GM18951 (cell line): ENCODE measurements around the gene RSAD1.

Source experiments
- POLR2A ChIP-seq: IDR thresholded peaks from 4 replicates; pipeline ENCODE4 v1.6.1; 2011; ENCODE audit warnings: mild to moderate bottlenecking; ENCODE audit not compliant: insufficient read length, insufficient read depth; ENCODE audit errors: extremely low read depth
- in situ Hi-C: fragments of 300-500 bp; cut with MboI; formaldehyde crosslinking; loops from one replicate; pipeline ENCODE4 v1.12.0; 2022; ENCODE audit warnings: low sequenced_read_pairs, mixed read lengths, inconsistent platforms; ENCODE audit not compliant: unreplicated experiment

RSAD1 gene

DNA sequence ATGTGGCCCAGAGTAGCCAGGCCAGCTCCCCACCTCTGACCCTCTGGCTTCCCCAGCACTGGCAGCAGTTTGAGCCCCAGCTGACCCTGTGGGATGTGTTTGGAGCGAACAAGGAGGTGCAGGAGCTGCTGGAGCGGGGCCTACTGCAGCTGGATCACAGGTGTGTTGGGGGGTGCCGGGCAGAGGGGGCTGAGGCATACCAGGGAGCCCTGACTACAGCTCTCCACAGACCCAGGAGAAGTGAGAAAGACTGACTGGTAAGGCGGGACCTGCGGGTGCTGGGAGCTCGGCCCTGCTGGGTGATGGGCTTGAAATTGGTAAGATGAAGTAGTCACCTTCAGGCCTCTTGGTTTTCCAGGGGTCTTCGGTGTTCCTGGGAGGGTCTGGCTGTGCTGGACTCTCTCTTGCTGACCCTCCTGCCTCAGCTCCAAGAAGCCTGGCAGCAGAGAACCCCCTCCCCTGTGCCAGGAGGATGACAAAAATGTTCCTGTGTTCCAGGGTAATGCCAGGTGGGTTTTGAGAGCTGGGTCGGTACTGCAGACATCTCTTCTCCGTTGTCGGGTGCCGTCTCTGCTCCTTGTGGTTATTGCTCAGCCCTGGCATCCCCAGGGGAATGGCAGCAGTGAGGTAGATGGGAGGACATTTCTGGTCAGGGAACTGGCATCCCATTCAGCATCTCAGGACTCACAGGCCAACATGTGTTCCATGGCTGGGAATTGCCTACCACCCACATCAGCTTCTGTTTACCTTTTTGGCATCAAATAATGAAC, 5.9 kb downstream of the RSAD1 start:
- no peak for TF ChIP-seq POLR2A
- in situ Hi-C loops = no loop called here

DNA sequence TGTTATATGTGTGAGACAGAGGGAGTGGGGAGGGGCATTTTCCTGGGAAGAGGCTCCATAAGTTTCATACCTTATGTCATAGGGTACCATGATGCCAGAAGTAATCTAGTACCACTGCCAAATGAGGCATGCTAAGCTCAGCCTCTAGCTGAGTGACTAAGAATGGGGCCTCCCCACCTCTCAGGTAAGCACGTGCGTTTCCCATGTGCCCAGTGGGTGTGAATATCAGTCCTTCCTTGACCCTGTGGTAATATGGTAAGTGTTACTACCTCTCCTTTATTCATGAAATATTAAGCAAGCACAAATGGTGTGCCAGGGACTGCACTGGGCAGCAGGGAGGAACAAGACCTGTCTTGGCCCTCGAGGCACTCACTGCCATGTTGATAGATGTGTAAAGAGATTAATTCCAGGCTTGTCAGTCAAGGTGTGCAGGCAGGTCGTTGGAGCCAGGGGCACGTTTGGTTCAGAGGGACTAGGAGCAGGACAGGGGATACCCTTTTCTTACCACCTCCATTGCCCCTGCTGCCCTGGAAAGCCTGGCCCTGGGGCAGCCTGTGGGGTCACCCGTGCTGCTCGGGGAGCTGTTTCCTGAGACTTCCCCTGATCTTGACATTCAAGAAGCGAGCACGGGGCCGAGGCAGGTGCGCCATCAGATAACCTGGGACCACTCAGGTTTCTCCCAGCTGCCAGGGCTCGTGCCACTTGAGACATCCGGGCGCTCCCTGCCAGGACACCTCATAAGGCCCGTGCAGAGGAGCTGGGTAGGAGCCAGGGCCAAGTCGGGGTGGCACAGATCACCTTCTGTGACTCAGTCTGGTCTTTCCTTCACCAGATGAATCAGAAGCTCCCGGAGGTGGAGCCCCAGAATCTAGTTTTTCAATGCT, 8.8 kb downstream of the RSAD1 start:
- in situ Hi-C loops = no loop called here

DNA sequence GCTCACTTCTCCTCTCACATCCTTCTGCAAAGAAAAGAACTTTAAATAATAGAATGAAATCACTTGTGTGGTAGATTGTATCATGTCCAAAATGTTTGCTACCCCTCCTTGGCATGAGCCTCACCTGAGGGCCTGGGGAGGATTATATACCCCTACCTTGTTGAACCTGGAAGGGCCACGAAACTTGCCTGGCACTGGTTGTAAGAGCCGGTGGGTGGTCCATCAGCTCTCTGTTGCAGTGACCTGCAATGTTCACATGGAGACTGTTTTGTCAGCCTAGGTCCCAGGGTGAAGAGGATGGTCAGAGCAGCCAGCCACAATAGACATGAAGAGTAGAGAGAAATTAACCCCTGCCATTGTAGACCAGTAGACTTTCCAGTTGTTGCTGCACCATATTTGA, 10.2 kb downstream of the RSAD1 start:
- in situ Hi-C loops = no loop called here
- no peak for TF ChIP-seq POLR2A

More for the DNA sequence above, 8.8 kb downstream of the RSAD1 start:
- TF ChIP-seq POLR2A = no peak

DNA sequence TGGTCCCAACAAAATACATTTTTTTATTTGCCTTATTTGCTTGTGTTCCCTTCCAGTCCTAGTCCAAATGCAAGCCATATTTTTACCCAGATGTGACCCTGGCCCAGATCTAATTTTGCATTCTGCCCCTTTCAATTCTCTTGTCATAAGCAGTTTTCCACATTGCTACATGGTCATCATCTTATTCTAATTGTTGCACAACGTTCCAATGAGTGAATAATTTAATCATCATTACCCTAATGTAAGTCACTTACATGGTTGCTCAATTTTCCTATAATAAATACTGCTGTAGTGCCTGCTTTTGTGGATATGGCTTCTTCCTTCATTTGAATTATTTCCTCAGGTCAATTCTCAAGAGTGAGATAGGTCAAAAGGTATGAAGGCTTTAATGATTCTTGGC, 12.8 kb downstream of the RSAD1 start:
- no peak for TF ChIP-seq POLR2A
- in situ Hi-C loops = no loop called here

DNA sequence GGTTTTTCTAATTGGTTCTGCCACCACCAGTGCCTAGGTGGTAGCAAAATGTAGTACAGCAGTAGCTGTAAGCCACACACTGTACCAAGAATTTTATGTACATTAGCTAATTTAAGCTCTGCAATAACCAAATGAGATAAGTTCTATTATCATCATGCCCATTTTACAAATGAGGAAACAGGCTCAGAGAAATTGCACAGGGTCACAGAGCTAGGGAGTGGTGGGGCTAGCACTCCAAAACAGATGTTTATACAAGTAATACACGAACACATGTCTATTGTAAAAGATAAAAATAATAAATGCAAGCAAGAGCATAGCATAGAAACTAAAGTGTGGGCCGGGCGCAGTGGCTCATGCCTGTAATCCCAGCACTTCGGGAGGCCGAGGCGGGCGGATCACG, 13.6 kb downstream of the RSAD1 start:
- in situ Hi-C loops = no loop called here
- TF ChIP-seq POLR2A = no peak

DNA sequence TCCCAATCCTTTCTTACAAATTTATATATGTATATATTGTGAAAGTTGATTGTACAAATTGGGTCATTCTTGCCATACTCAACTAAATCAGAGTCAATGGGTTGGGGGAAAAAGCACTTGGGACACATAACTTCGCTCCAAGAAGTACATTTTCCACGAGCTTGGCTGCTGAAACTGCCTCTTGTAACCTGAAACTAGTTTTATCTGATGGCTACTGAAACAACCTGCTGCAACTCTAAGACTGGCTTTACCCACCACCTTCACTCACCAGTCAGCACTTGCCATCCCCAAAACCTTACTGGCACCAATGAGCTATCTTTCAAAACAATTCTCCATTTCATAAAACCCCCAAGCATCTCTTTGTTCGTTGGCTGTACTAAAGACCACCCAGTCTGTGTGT, 15.1 kb downstream of the RSAD1 start:
- in situ Hi-C loops = no loop called here
- no peak for TF ChIP-seq POLR2A

DNA sequence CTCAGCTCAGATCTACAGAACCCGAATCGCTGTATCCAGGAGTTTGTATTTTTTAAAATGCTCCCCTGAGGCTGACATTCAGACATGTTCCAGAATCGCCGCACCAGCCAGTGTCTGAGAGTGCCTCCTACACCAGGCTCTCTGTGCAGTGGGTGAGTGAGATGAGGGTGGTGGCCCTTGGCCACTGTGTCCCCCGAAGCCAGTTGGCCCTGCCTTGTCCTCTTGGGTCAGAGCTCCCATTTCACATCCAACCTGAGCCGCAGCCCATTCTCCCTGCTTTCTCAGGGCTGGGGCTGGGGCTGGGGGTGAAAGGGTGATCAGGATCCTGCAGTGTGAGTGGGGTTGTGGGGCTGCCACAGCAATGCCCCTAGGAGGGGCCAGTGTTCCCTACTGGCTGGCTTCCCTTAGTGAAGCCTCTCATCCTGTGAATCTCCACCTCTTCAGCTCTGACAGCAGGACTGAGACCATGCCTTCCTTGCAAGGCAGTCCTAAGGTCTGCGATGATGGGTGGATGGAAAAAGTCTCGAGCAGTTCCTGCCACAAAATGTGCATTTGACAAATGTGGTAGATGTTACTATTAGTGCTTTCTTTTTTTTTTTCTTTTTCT, 16.7 kb downstream of the RSAD1 start:
- TF ChIP-seq POLR2A = no peak
- in situ Hi-C loops = no loop called here

DNA sequence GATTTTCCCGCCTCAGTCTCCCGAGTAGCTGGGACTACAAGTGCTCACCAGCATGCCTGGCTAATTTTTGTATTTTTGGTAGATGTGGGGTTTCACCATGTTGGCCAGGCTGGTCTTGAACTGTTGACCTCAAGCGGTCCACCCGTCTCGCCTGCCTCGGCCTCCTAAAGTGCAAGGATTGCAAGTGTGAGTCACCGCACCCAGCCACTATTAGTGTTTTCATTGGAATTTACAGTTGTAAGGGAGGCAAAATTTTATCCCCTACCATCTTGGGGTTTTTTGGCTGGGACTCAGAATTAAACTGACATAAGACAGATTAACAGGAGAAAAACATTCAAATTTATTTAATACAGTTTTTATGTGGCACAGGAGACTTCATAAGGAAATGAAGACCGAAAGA, 17.3 kb downstream of the RSAD1 start:
- in situ Hi-C loops = no loop called here
- TF ChIP-seq POLR2A = no peak

DNA sequence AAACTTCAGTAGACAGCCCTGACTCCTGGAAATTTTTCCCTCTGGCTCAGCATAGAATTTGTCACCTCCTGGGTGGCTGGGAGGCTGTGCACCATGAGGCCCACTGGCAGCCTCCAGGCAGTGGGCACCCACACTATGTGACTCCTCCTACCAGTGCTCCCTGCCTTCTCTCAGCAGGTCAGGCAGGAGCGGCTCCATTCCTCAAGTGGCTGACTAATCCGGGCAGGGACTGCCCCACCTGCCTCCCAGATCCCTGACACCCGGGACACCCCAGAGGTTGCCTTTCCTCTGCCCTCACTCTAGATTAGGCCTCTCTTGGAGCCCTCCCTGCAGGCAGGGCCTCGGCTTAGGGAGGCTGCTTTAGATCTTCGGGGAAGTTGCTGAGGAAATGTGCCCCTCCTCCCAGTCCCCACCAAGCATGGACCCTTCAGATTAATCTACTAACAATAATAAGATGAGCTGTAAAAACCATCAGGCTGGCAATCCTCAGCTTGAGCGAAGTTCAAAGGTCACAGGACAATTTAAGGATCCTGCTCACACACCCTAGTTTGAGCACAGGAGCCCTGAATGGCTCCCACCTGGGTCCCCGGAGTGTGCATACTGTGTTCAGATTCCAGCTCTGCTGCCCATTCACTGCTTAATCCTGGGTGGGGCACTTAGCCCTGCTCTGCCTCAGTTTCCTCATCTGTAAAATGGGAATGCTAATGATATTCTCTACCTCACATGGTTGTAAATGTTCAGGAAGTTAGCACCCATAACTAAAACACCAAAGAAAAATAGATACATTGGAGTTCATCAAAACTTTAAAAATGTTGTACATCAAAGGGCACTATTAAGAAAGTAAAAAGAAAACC, 19.6 kb downstream of the RSAD1 start:
- TF ChIP-seq POLR2A = no peak
- in situ Hi-C loops = no loop called here

DNA sequence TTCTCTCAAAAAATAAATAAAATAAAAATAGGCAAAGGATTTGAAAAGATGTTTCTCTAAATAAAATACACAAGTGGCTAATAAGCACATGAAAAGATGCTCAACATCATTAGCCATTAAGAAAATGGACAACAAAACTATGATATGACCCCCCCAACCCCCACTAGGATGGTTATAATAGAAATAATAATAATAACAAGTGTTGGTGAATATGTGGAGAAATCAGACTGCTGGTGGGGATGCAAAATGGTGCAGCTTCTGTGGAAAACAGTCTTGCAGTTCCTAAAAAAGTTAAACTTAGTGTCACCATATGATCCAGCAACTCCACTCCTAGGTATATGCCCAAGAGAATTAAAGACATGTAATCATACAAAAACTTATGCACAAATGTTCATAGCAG, 20.6 kb downstream of the RSAD1 start:
- in situ Hi-C loops = no loop called here
- TF ChIP-seq POLR2A = no peak

DNA sequence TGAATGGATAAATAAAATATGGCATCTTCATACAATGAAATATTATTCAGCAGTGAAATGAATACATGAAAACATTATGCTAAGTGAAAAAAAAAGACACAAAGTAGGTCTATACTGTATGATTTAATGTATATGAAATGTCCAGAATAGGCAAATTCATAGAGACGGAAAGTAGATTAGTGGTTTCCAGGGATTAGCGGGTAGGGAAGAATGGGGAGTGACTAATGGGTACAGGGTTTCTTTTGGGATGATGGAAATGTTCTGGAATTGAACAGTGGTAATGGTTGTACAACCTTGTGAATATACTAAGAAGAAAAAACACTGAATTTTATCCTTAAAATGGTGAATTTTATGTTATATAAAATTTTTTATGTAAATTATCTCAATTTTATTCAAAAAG, 21.1 kb downstream of the RSAD1 start:
- TF ChIP-seq POLR2A = no peak
- in situ Hi-C loops = no loop called here

DNA sequence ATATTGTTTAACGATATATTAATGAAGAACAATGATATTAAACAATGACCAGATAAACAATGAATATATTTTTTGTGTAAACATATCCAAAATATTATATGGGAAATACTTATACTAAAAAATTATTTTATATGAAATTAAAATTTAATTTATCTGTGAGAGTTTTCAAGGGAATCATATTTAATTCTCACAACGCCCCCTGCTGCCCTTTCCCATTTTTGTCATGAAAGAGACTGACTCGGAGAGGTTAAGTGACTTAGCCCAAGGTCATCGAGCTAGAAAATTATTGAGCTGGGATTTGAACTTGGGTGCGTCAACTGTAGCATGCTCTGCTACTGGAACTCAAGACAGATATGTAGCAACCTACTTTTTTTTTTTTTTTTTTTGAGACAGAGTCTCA, 22.4 kb downstream of the RSAD1 start:
- no peak for TF ChIP-seq POLR2A
- in situ Hi-C loops = no loop called here
